Aorta (tissue), 5 donors: Measurements from ENCODE around the gene FAM83C. TPM values are rescaled to one million over a fixed set of nuclear protein-coding genes. Genes with fewer than 3 reads are reported as not detected.
A peak's percentile ranks its signal among the peaks of the same experiment; 100 is the strongest.

Source experiments
- ATAC-seq: fragments of 200-7000 bp; cut with Tn5 transposase; one replicate; pipeline ENCODE4 v1.9.1; 2022; ENCODE audit warnings: moderate library complexity; ENCODE audit not compliant: low FRiP score
- DNase-seq, 2 donors: peaks; one replicate each; pipeline ENCODE4 v3.0.0-alpha.2; 2020
- H3K27ac ChIP-seq, 2 donors: one replicate each; pipeline ENCODE4 v1.5.1; 2013; ENCODE audit warnings: low read length in 2 of 2, mild to moderate bottlenecking in 2 of 2, moderate library complexity in 2 of 2, control low read depth in 1 of 2, inconsistent platforms in 1 of 2, low read depth in 1 of 2
- H3K27me3 ChIP-seq, 2 donors: one replicate each; pipeline ENCODE4 v1.6.1; 2013; ENCODE audit warnings: control low read depth in 1 of 2, low read length in 1 of 2, mild to moderate bottlenecking in 1 of 2, moderate library complexity in 1 of 2; ENCODE audit not compliant: insufficient read depth in 2 of 2, control insufficient read depth in 1 of 2
- H3K36me3 ChIP-seq, 2 donors: one replicate each; pipeline ENCODE4 v1.6.1; 2013; ENCODE audit warnings: control low read depth in 1 of 2, low read length in 1 of 2, mild to moderate bottlenecking in 1 of 2; ENCODE audit not compliant: insufficient read depth in 2 of 2, control insufficient read depth in 1 of 2
- H3K4me1 ChIP-seq, 2 donors: one replicate each; pipeline ENCODE4 v1.6.1; 2013; ENCODE audit warnings: low read length in 2 of 2, control low read depth in 1 of 2, mild to moderate bottlenecking in 1 of 2, moderate library complexity in 1 of 2; ENCODE audit not compliant: insufficient read depth in 2 of 2, control insufficient read depth in 1 of 2
- H3K4me3 ChIP-seq, 2 donors: one replicate each; pipeline ENCODE4 v1.5.1; 2013; ENCODE audit warnings: low read length in 2 of 2, control low read depth in 1 of 2, mild to moderate bottlenecking in 1 of 2
- H3K9me3 ChIP-seq: one replicate; pipeline ENCODE4 v1.6.1; 2013; ENCODE audit warnings: mild to moderate bottlenecking, low read length; ENCODE audit not compliant: control insufficient read depth
- WGBS, 2 donors: extraction: QIAGEN DNeasy Blood & Tissue Kit; methylation state at CpG; one replicate each; pipeline ENCODE4 v1.1.7; 2013; 5-methylcytosine and 5-hydroxymethylcytosine counted together
- intact Hi-C, 2 donors: fragments of 100-400 bp; cut with DNase I; formaldehyde crosslinking; loops; one replicate each; pipeline versions ENCODE4 v1.14.2 to v1.15.0; 2022
- polyA plus RNA-seq, 2 donors: library from polyadenylated mRNA; stranded (reverse); fragments of 200-250 nt; gene quantifications; one replicate each; pipeline ENCODE4 v1.2.3, GENCODE V29; 2013
- total RNA-seq, 2 donors: library from RNA; stranded (reverse); fragmentation: NEBNext Ultra II Directional; extraction: Animal tissue kit (Norgen Biotek cat#: 25700); gene quantifications; one replicate each; pipeline ENCODE4 v1.2.1, GENCODE V29; 2021
- donor health status: healthy with polysubstance abuse.
- donor health status: Bipolar disorder and iron deficiency.
- donor health status: DM: no; HTN: no; CAD: no.
- donor health status: DM: no; HTN: no; CAD: no.
- donor health status: DM: yes; HTN: yes; CAD: no.

Gene FAM83C
- total and polyA plus RNA-seq, 4 donors: not detected

DNA sequence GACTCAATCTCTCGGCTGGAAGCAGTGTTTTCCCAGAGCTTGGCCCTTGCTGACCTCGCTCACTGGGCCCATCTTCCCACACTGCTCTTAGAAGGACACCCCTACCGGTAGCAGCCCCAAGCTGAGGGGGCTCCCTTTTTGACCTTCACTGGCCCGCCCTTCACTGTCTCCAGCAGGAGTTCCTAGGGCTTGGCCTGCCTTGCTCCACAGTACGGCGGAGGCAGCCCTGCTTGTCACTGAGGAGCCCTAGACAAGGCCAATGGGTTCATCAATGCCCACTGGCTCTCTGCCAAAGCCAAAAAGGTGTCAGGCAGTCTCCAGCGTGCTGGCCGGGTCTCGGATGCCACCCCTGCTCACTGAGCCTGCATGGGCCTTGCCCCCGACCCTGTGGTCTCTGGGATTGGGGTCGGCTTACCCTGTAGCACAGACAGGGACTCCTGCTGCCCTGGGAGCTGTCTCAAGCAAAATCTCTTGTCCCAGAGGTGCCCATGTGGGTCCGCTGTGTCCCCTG, 16.4 kb downstream of the FAM83C start:
- H3K36me3 ChIP-seq: no peaks in the 10 kb centered on the region
- H3K4me1 ChIP-seq: no peaks in the 10 kb centered on the region
- H3K9me3 ChIP-seq: no peaks in the 10 kb centered on the region
- intact Hi-C loops: loop anchor here in 1 of 2 donors (5.0 to 10.0 kb wide), 2 partner anchors 128 to 181 kb away; partner anchors contain the start of genes EDEM2 and TRPC4AP
- DNase-seq (peak in 1 of 2 donors; percentile 70), ATAC-seq (no peak)
- no peak overlapping the region for H3K27ac ChIP-seq
- 84 to 85% methylated on average over 12 of the region's 12 CpGs for WGBS, 2 donors
- H3K4me3 ChIP-seq: no peak overlapping the region
- H3K27me3 ChIP-seq: no peaks in the 10 kb centered on the region

GRCh38 chr20:35274172-35275092, 17.8 kb downstream of the FAM83C start:
- Histone ChIP-seq H3K27me3 (no peaks in the 10 kb centered on the region), H3K36me3 (no peaks in the 10 kb centered on the region), H3K9me3 (no peaks in the 10 kb centered on the region), H3K4me1 (no peaks in the 10 kb centered on the region), H3K27ac (no peak overlapping the region), H3K4me3 (no peak overlapping the region)
- DNase-seq (peak in 1 of 2 donors; percentile 80), ATAC-seq (no peak)
- WGBS, 2 donors: 87 to 88% methylated on average over 24 of the region's 24 CpGs
- intact Hi-C loops: loop anchor here in 1 of 2 donors (5.0 to 10.0 kb wide), 2 partner anchors 127 to 180 kb away; partner anchors contain the start of genes EDEM2 and TRPC4AP

DNA sequence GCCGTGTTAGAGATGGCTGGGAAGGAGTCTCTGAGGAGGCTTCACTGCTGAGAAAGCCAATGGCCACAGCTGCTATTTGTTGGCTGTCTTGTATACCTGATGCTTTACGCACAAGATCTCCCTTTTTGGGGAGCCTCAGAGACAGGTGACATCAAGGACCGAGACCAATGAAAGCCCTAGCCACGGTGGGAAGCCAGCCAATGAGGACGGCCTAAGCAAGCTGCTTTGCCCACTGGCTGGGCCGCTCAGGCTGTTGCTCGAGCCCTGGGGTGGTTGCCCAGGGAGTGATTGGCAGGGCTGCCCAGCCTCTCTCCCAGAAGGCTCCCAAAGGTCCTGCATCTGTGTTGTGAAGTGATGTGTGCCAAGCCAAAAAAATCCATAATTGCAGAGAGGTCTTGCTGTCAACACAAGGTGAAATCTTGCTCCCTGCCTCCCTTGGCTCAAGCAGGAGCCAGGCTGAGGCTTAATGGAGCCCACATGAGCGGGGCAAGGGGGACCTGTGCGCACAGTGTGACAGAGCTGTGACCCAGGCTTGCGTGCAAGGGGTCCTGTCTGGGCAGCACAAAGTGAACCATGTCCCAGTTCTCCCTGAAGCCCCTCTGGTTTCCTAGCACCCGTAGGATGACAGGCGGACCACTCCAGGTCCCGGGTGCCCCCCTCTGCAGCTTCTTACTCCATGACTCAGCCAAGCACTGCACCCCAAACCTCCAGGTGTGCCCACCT, 18.6 kb downstream of the FAM83C start:
- ATAC-seq: no peak
- no peaks in the 10 kb centered on the region for H3K36me3 ChIP-seq
- H3K27me3 ChIP-seq: no peaks in the 10 kb centered on the region
- intact Hi-C loops: loop anchor here in 1 of 2 donors (10.0 kb wide), 1 partner anchor 179 kb away; the partner anchor contains the start of gene TRPC4AP
- no peaks in the 10 kb centered on the region for H3K4me1 ChIP-seq
- H3K27ac ChIP-seq: no peak overlapping the region
- WGBS, 2 donors: 42 to 49% methylated on average over 13 of the region's 13 CpGs
- H3K9me3 ChIP-seq: no peaks in the 10 kb centered on the region
- H3K4me3 ChIP-seq: no peak overlapping the region
- peak in 1 of 2 donors; percentile 76 for DNase-seq

- H3K27me3 ChIP-seq: no peaks in the 10 kb centered on the region
- no peaks in the 10 kb centered on the region for H3K4me1 ChIP-seq
- 55 to 65% methylated on average over 7 of the region's 7 CpGs for WGBS, 2 donors
- H3K36me3 ChIP-seq: peaks cover 0 to 3% of the 10 kb centered on the region in 2 donors
- no peak overlapping the region for H3K4me3 ChIP-seq
- no peaks in the 10 kb centered on the region for H3K9me3 ChIP-seq
- no peak for DNase-seq
- ATAC-seq: no peak
- intact Hi-C loops: loop anchor here in 1 of 2 donors (10.0 kb wide), 1 partner anchor 177 kb away; the partner anchor contains the start of gene TRPC4AP
- no peak overlapping the region for H3K27ac ChIP-seq
Measured at GRCh38 chr20:35271904-35272303, 20.3 kb downstream of the FAM83C start.

DNA sequence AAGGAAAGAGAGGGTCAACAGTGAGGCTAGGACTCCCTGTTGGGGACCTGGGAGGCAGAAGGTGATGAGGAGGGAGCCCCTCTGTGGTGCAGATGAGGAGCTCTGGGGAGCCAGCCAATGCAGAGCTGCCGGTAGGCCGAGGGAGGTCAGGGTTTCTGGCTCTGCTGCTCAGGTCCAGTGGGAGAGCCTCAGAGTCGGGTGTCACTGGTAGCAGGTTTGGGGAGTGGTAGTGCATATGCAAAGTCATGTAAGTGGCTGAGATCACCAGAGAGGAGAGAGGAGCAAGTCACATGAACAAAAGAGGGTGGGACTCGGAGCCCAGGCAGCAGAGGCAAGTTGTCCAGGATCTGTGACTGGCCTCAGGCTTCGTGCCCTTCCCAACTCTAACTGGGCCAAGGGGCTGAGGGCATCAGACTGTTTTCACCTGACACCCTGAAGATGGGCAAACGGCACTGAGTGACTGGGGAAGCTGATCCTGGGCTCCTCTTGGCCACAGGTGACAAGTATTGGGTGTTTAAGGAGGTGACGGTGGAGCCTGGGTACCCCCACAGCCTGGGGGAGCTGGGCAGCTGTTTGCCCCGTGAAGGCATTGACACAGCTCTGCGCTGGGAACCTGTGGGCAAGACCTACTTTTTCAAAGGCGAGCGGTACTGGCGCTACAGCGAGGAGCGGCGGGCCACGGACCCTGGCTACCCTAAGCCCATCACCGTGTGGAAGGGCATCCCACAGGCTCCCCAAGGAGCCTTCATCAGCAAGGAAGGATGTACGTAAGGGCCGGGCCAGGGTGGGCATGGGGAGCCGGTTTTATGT, 20.9 kb downstream of the FAM83C start:
- H3K27ac ChIP-seq: no peak overlapping the region
- no peak for ATAC-seq
- no peaks in the 10 kb centered on the region for H3K9me3 ChIP-seq
- no peak overlapping the region for H3K4me3 ChIP-seq
- intact Hi-C loops: loop anchor here in 1 of 2 donors (10.0 kb wide), 1 partner anchor 176 kb away; the partner anchor contains the start of gene TRPC4AP
- DNase-seq: no peak
- WGBS, 2 donors: 85 to 90% methylated on average over 20 of the region's 20 CpGs
- H3K27me3 ChIP-seq: no peaks in the 10 kb centered on the region
- peaks cover 0 to 5% of the 10 kb centered on the region in 2 donors for H3K36me3 ChIP-seq
- H3K4me1 ChIP-seq: no peaks in the 10 kb centered on the region

GRCh38 chr20:35270021-35270902, 22.0 kb downstream of the FAM83C start:
- ATAC-seq (no peak), DNase-seq (no peak)
- H3K4me3 ChIP-seq: no peak overlapping the region
- H3K4me1 ChIP-seq: no peaks in the 10 kb centered on the region
- H3K9me3 ChIP-seq: no peaks in the 10 kb centered on the region
- H3K36me3 ChIP-seq: peaks cover 0 to 5% of the 10 kb centered on the region in 2 donors
- no peak overlapping the region for H3K27ac ChIP-seq
- H3K27me3 ChIP-seq: no peaks in the 10 kb centered on the region
- intact Hi-C loops: loop anchor here in 1 of 2 donors (10.0 kb wide), 1 partner anchor 175 kb away; the partner anchor contains the start of gene TRPC4AP
- 86 to 87% methylated on average over 19 of the region's 19 CpGs for WGBS, 2 donors

DNA sequence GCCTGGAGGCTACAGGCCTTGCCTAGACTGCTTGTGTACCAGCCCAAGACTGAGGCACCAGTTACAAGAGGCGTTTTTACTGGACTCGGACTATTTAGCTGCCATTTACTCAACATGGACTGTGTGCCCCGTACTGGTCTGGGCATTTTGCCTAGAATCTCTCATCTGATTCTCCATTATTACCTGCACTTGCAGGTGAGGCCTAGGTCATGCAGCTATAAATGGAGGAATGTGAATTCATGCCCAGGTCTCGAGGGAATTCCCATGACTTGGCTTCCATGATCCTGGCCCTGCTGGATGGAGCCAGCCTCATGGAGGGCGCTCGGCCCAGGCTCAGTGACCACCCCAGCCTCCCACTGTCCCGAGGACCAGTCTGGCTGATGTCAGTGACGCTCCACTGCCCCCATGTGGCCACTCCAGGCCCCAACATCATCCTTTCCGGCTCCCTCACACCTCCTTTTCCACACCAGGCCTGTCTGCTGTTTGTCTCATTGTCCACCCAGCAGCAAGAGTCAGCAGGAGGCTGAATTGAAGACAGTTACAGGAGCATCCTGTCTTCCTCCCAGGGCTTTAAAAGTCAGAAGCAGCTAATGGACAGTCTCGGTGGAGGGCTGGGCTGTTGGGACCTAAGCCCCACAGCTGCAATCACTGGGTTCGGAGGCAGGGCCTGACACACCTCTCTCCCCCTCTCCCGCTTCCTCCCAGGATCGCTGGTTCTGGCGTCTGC, 23.0 kb downstream of the FAM83C start:
- DNase-seq (peak in 1 of 2 donors; percentile 89), ATAC-seq (peak; percentile 81)
- intact Hi-C loops: loop anchor here in 1 of 2 donors (10.0 kb wide), 1 partner anchor 64 kb away; no protein-coding TSS in a partner anchor
- peaks cover 0 to 5% of the 10 kb centered on the region in 2 donors for H3K36me3 ChIP-seq
- H3K9me3 ChIP-seq: no peaks in the 10 kb centered on the region
- H3K27ac ChIP-seq: no peak overlapping the region
- WGBS, 2 donors: 43 to 44% methylated on average over 14 of the region's 14 CpGs
- no peaks in the 10 kb centered on the region for H3K4me1 ChIP-seq
- H3K4me3 ChIP-seq: no peak overlapping the region
- no peaks in the 10 kb centered on the region for H3K27me3 ChIP-seq
